ENCODE data around the gene FOXO6. TPM values are rescaled to one million over a fixed set of nuclear protein-coding genes. Genes with fewer than 3 reads are reported as not detected.
A peak's percentile ranks its signal among the peaks of the same experiment; 100 is the strongest.

Gene FOXO6
- total and polyA plus RNA-seq, 2 experiments from 2014 or later = 0.68 to 4.2 TPM

GRCh38 chr1:41385398-41386195 lies 24.4 kb downstream of the FOXO6 start:
- H3K4me3 Mint-ChIP-seq = no peak overlapping the region
- DNase-seq (ENCODE audit: low spot score) (no peak), ATAC-seq (no peak)
- H3K4me1 ChIP-seq (ENCODE audit: insufficient read depth) = peaks cover 24% of the 10 kb centered on the region
- no peak overlapping the region for H2AFZ ChIP-seq
- H3K36me3 Mint-ChIP-seq (ENCODE audit: low read depth) = no peaks in the 10 kb centered on the region
- H3K9me3 Mint-ChIP-seq = no peaks in the 10 kb centered on the region
- TF ChIP-seq STAT1 (IDR thresholded peaks at IDR 0.05; ENCODE audit: unreplicated experiment) = no peak
- no peak for TF ChIP-seq CTCF (conservative IDR thresholded peaks at IDR 0.05; ENCODE audit: low read depth in 2 of 2)
- TF ChIP-seq NANOG (IDR thresholded peaks at IDR 0.05; ENCODE audit: borderline replicate concordance) = no peak
- no peak for TF ChIP-seq JUNB (IDR thresholded peaks at IDR 0.05; ENCODE audit: unreplicated experiment)
- TF ChIP-seq EZH2 (IDR thresholded peaks at IDR 0.05; ENCODE audit: low read depth, unreplicated experiment) = no peak
- no peak for TF ChIP-seq ZNF462 (CRISPR knock-in tag; IDR thresholded peaks at IDR 0.05)
- TF ChIP-seq POLR2AphosphoS5 (IDR thresholded peaks at IDR 0.05; ENCODE audit: low read depth) = no peak
- TF ChIP-seq REST (IDR thresholded peaks at IDR 0.05; ENCODE audit: unreplicated experiment) = no peak
- no peak for TF ChIP-seq ZNF331 (CRISPR knock-in tag; IDR thresholded peaks at IDR 0.05; ENCODE audit: low read depth)
- peaks cover 44% of the 10 kb centered on the region for H3K27me3 Mint-ChIP-seq (ENCODE audit: insufficient read depth, low read depth, poor library complexity)
- no peak overlapping the region for H3K27ac Mint-ChIP-seq
- peaks cover 47% of the 10 kb centered on the region for H3K4me1 Mint-ChIP-seq
- no peak overlapping the region for H3K27ac ChIP-seq (ENCODE audit: low read depth)
- H4K20me1 ChIP-seq (replicated peaks; ENCODE audit: insufficient read depth) = no peaks in the 10 kb centered on the region
- H3K4me3 ChIP-seq = no peak overlapping the region
- no peaks in the 10 kb centered on the region for H3K9me2 ChIP-seq (ENCODE audit: insufficient read depth)
- H3F3A ChIP-seq (replicated peaks; ENCODE audit: low read depth) = 0 out of 2 replicates have a peak, but pooled peaks cover 3% of the 10 kb centered on the region
- peaks cover 54% of the 10 kb centered on the region for H3K27me3 ChIP-seq (ENCODE audit: insufficient read depth)
- H3K4me2 ChIP-seq = 0 out of 2 replicates have a peak overlapping the region, but pooled peaks have one; percentile 20
- H3K79me2 ChIP-seq (replicated peaks; ENCODE audit: insufficient read depth) = no peaks in the 10 kb centered on the region
- no peaks in the 10 kb centered on the region for H3K36me3 ChIP-seq (ENCODE audit: insufficient read depth)
